Stimulated activated CD4-positive, alpha-beta T cell treated with anti-CD3 and anti-CD28 coated beads, Interleukin-4, amount 100 ng/mL, for 24 hours (primary cell): Measurements from ENCODE around the gene SPEM1.

Experiments used
- DNase-seq: peaks from one replicate; pipeline ENCODE4 v3.0.0-alpha.2; 2020

The SPEM1 gene

GRCh38 chr17:7423679-7424078, 3.6 kb downstream of the SPEM1 start:
- DNase-seq = no peak

DNA sequence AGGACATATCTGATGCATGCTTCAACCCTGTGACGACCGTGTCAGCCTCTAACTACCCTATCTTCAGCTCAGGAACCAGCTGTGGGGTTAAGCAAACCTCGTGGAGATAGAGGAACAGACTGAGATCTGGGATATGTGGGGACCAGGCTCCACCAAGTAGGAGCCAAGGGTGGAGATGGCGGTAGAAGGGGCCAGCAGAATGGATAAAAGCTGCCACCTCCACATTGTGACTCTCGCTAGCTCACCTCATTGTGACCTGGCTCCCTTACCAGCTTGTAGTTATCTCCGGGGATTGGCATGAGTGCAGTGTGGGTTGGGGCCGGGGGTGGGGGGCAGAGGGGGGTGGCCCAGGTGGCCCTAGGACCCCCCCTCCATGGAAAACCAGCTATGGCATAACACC, 5.2 kb downstream of the SPEM1 start, which contains the start of gene SPEM2:
TSS of gene SPEM2 (plus strand) at position 301 of the 400 bp plus-strand sequence. CDS start at position 374, 73 bp downstream.
- DNase-seq = no peak

DNA sequence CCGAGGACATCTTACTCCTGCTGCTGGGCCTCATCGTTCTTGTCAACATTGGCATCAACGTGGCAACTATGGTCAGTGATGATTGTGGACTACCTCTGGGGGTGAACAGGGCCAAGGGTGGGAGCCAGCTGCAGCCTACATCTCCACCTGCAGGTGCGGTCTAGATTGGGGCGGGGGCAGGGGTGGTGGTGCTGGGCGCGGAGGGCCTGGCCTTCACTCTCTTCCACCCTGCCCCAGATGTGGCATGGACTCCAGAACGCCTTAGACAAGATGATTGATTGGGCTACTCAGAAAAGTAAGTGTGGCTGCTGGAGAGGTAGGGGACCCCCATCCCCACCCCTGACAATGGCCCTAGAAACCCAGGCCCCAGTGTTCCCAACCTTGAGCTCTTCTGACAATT, 5.6 kb downstream of the SPEM1 start:
- DNase-seq = no peak

- DNase-seq = no peak
Measured at GRCh38 chr17:7426203-7426863, 6.2 kb downstream of the SPEM1 start.

DNA sequence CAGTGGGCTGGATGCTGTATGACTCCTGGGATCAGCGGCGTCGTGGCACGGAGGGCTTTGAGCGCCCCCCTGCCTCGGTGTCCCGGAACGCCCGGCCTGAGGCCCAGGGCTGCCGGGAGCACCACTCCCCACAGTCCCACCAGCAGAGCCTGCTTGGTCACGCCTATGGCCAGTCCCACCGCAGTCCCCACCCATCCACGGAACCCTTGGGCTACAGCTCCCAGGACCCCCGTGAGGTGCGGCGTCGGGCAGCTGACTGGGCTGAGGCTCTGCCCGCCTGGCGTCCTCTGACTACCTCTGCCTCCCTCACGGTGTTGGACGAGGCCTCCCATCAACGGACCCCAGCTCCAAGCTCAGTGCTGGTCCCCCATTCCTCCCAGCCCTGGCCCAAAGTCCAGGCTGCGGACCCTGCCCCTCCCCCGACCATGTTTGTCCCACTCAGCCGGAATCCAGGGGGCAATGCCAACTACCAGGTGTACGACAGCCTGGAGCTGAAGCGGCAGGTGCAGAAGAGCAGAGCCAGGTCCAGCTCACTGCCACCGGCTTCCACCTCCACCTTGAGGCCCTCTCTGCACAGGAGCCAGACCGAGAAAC, 6.9 kb downstream of the SPEM1 start:
- no peak for DNase-seq

DNA sequence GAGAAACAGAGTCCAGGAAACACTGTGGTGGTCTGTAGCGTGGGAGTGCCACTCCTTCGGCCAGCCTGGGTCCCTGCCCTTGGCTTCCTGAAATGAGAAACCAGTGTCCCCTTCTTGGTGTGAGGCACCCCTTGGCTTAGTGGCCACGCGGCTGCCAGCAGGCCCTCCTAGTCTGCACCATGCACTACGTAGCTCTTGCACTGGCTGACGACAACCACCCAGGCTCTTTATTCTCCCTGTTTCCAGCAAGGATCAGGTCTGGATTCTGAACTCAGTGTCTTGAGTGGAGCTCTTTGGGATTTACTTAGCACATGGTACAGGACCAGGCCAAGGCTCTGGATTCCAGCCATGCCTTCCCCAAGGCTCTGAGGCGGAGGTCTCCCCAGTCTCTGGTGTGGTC, 7.4 kb downstream of the SPEM1 start:
- DNase-seq = no peak

DNA sequence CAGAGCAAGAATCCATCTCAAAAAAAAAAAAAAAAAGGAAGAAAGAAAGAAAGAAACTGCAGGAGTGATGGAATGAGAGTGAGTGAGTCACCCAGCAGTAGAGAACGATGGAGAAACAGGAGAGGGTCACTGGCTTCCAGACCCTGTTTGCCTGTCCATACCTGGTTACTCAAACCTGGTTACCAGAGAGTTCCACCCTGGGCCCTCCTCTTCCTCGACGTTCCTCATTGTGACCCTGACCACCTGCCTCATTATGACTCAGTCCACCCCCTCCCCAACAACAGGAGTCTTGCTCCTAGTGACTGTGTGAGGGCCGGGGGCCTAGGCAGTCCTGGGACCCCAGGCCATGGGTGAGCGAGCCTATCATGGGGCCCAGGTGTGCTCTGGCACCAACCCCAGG, 8.4 kb downstream of the SPEM1 start, which contains the start of gene SPEM3:
TSS of gene SPEM3 (plus strand) at position 301 of the 400 bp plus-strand sequence. CDS start at position 347, 46 bp downstream.
- no peak for DNase-seq

DNA sequence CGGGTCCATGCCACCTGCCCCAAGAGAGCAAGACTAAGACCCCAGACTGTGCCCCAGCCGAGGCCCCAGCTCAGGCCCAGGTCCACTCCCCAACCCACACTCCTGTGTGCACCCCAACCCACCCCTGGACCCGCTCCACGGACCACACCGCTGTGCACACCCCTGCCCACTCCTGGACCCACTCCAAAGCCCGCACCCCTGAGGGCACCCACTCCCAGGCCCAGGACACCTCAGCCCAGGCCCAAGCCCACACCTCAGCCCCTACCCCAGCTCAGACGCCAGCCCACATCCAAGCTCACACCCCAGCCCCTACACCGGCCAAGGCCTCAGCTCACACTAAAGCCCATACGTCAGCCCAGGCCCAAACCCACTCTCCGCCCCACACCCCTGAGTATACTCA, 9.6 kb downstream of the SPEM1 start:
- DNase-seq = no peak

GRCh38 chr17:7431231-7431630, 11.1 kb downstream of the SPEM1 start:
- no peak for DNase-seq

DNA sequence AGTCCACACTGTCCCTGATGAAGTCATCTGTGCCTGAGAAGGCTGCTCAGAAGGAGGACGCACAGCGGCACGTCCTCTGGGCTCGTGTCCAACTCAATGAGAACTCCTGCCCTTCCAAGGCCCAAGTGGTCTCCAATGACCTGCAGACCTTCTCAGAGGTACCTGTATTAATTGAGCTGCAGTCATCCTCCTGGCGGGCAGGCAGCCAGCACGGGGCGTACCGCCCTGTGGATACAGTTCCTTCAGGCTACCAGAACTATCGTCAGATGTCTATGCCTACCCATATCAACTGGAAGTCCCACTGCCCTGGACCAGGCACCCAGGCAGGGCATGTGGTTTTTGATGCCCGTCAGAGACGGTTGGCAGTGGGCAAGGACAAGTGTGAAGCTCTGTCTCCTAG, 12.2 kb downstream of the SPEM1 start:
- no peak for DNase-seq

- DNase-seq = peak; percentile 51
Measured at GRCh38 chr17:7435676-7436555, 15.8 kb downstream of the SPEM1 start.

GRCh38 chr17:7436556-7437368, 16.6 kb downstream of the SPEM1 start:
- peak; percentile 79 for DNase-seq

GRCh38 chr17:7437369-7437863, 17.3 kb downstream of the SPEM1 start:
- DNase-seq = no peak

GRCh38 chr17:7437950-7438614, 18.0 kb downstream of the SPEM1 start:
- DNase-seq = peak; percentile 53

GRCh38 chr17:7438656-7439460, 18.7 kb downstream of the SPEM1 start:
- no peak for DNase-seq

DNA sequence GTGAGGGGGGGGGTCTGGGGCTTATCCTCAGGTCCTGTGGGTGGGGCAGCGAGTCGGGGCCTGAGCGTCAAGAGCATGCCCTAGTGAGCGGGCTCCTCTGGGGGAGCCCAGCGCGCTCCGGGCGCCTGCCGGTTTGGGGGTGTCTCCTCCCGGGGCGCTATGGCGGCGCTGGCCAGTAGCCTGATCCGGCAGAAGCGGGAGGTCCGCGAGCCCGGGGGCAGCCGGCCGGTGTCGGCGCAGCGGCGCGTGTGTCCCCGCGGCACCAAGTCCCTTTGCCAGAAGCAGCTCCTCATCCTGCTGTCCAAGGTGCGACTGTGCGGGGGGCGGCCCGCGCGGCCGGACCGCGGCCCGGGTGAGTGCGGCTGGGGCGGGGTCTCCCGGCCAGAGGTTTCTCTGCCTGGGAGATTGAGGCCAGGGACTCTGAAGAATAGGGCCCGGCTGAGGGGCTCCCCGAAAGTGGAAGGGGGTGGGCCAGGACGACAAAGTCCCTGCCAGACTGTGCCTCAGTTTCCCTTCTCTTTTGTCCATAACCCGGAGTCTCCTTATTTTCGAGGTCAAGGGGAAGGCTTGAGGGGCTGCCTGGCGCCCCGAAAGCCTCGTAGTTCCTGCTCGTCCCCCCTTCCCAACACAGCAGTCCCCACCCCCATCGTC, 19.5 kb downstream of the SPEM1 start, which contains the start of gene FGF11:
TSS of gene FGF11 (plus strand) at position 51 of the 651 bp plus-strand sequence. CDS start at position 160, 109 bp downstream.
- no peak for DNase-seq

- peak; percentile 25 for DNase-seq
Measured at GRCh38 chr17:7440113-7440833, 20.1 kb downstream of the SPEM1 start.

DNA sequence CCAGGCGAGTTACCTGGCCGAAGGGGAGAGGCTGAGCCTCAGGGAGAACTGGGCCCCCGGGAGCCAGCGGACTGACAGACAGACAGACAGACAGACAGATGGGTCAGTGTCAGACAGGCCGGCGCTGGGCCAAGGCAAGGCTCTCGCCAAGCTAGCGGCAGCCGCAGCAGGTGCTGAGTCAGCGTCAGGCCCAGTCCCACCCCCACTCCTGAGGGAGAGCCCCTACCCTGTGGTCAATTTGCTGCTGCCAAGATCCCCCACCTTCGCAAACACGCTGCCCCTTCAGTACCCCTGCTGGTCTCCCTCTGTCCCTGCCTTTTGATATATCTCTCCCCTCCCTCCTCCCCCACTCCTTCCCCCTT, 20.7 kb downstream of the SPEM1 start:
- no peak for DNase-seq

DNA sequence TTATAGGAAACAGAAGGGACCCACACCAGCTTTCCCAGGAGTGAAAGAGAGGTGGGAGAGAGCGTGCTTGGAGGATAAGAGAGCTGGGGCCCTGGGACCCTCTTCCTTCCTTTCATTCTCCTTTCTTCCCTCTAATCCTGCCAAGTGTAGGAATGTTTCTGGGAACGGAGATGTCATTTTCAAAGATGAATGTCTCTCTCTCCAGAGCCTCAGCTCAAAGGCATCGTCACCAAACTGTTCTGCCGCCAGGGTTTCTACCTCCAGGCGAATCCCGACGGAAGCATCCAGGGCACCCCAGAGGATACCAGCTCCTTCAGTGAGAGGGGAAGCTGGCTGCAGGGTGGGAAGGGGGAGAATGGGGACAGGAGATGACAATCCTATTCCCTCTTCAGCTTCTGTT, 21.1 kb downstream of the SPEM1 start:
- DNase-seq = no peak

DNA sequence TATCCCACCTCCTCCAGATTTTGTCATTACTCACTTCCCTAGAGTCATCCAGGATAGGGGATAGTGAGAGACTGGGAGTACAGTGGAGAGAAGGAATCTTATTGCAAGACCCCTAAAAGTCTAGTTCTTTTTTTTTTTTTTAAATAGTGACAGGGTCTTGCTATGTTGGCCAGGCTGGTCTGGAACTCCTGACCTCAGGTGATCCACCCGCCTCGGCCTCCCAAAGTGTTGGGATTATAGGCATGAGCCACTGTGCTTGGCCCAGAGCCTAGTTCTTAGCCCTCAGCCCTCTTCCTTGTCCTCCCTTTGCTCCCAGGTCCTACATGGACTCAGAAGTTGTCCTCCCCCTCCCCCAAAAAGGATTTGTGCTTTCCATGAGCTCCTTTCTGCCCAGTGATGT, 22.0 kb downstream of the SPEM1 start:
- no peak for DNase-seq
